Mammary epithelial cell (primary cell): ENCODE data around the gene RPEL1.

ENCODE experiments used
- EZH2 ChIP-seq: IDR thresholded peaks from 2 replicates; pipeline ENCODE4 v1.6.1; 2012; ENCODE audit warnings: low read length, inconsistent platforms, borderline replicate concordance
- TF ChIP-seq, protein P1 (sequence below), 2 donors: IDR thresholded peaks in 1 of 2; conservative IDR thresholded peaks in 1 of 2; 2 replicates each; pipeline ENCODE4 v1.5.1; 2011 to 2012; ENCODE audit warnings: inconsistent platforms in 2 of 2, low read length in 2 of 2, mild to moderate bottlenecking in 2 of 2, control low read depth in 1 of 2, low read depth in 1 of 2; ENCODE audit not compliant: insufficient read depth in 1 of 2; ENCODE audit errors: extremely low read depth in 1 of 2

- TF ChIP-seq, protein P1, sequence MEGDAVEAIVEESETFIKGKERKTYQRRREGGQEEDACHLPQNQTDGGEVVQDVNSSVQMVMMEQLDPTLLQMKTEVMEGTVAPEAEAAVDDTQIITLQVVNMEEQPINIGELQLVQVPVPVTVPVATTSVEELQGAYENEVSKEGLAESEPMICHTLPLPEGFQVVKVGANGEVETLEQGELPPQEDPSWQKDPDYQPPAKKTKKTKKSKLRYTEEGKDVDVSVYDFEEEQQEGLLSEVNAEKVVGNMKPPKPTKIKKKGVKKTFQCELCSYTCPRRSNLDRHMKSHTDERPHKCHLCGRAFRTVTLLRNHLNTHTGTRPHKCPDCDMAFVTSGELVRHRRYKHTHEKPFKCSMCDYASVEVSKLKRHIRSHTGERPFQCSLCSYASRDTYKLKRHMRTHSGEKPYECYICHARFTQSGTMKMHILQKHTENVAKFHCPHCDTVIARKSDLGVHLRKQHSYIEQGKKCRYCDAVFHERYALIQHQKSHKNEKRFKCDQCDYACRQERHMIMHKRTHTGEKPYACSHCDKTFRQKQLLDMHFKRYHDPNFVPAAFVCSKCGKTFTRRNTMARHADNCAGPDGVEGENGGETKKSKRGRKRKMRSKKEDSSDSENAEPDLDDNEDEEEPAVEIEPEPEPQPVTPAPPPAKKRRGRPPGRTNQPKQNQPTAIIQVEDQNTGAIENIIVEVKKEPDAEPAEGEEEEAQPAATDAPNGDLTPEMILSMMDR (conservative IDR thresholded peaks at IDR 0.05 in 1 of 2, IDR thresholded peaks at IDR 0.05 in 1 of 2; ENCODE audit: extremely low read depth in 1 of 2, insufficient read depth in 1 of 2, low read depth in 1 of 2, low read length in 2 of 2), result no peak
- TF ChIP-seq EZH2, result no peak
These were observed 21.6 kb upstream of the RPEL1 start for GRCh38 chr10:103224133-103224532.
